OCI-LY1 (cell line): ENCODE data around the gene SUMO1.

Experiments used
- EZH2 ChIP-seq: fragments of 200-600 bp; sonication (generic), shearing (Covaris generic); IDR thresholded peaks from 2 replicates; pipeline ENCODE4 v1.8.0; 2017; ENCODE audit warnings: borderline replicate concordance, mixed run types, mild to moderate bottlenecking, antibody characterized with exemption, low read length, moderate library complexity, mixed read lengths
- TF ChIP-seq, protein P1 (sequence below): fragments of 200-600 bp; sonication (generic), shearing (Covaris generic); IDR thresholded peaks from 2 replicates; pipeline ENCODE4 v1.5.1; 2017; ENCODE audit warnings: mild to moderate bottlenecking, antibody characterized with exemption, low read length, moderate library complexity, mixed read lengths

- TF ChIP-seq, protein P1, sequence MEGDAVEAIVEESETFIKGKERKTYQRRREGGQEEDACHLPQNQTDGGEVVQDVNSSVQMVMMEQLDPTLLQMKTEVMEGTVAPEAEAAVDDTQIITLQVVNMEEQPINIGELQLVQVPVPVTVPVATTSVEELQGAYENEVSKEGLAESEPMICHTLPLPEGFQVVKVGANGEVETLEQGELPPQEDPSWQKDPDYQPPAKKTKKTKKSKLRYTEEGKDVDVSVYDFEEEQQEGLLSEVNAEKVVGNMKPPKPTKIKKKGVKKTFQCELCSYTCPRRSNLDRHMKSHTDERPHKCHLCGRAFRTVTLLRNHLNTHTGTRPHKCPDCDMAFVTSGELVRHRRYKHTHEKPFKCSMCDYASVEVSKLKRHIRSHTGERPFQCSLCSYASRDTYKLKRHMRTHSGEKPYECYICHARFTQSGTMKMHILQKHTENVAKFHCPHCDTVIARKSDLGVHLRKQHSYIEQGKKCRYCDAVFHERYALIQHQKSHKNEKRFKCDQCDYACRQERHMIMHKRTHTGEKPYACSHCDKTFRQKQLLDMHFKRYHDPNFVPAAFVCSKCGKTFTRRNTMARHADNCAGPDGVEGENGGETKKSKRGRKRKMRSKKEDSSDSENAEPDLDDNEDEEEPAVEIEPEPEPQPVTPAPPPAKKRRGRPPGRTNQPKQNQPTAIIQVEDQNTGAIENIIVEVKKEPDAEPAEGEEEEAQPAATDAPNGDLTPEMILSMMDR: no peak
- TF ChIP-seq EZH2: no peak
Measured at GRCh38 chr2:202185156-202185555, 53.2 kb downstream of the SUMO1 start.
